ENCODE results near the gene NQO1. TPM values are rescaled to one million over a fixed set of nuclear protein-coding genes. Genes with fewer than 3 reads are reported as not detected.

NQO1 gene
- polyA plus RNA-seq, 1 of the 3 experiments (the other 2 are of a cell fraction): 152 TPM

DNA sequence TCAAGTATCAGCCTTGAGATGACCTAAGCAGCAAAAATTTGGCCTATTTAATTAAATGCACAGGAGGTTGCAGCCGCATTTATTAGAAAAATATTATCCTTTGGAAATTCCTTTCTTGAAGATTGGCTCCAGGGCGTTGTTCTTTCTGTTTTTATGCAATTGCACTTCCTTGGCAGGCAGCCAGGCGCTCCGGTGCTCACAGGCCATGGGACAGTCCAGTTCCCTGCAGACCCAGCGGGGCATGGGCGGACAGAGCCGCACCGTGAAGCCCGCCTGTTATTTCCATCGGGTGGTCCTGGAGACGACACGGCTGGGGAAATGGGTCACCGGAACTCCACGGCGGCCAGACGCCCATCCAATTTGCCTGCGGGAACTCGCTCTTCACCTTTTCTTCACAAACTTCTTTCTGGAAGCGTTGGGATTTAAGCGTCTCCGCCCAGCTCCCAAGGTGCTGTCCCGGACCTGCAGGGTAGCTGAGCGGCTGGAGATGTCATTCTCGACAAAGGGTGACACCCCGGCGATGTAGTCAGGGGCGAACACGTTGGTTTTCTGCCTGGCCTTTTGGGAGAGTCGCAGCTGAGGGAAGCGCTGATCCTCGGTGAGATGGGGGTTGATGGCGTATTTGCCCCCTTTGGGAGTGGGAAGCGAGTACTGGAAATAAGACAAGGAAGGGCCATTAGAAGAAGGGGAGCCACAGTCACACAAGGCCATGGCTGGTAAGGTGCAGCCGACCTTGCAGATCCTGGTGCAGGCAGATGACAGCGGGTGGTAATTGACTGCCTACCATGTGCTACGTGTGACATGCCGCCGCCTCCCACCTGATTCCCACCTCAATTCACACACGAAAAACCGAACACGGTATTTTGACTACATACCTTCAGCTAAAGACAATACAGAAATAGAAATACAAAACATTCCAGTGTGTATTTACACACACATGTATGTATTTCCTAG is 15.9 kb upstream of the NQO1 start:
- Histone ChIP-seq H3K27ac (ENCODE audit: low read depth in 2 of 2, low read length in 1 of 2) (peak overlapping the region; percentile 12 to 15; a peak in 2 of 4 replicates), H3K4me2 (no peak overlapping the region; the same call in 1 of the 2 replicates), H3F3A (replicated peaks; ENCODE audit: insufficient read depth) (peaks cover 11% of the 10 kb centered on the region), H3K36me3 (replicated peaks in 1 of 2; ENCODE audit: control insufficient read depth in 1 of 2, insufficient read depth in 2 of 2, low read length in 1 of 2) (peaks cover 41 to 47% of the 10 kb centered on the region in 2 experiments), H4K20me1 (ENCODE audit: insufficient read depth) (no peaks in the 10 kb centered on the region), H3K4me1 (ENCODE audit: control insufficient read depth in 1 of 2, insufficient read depth in 2 of 2, low read depth in 1 of 2, low read length in 1 of 2) (no peaks in the 10 kb centered on the region; a peak in 1 of 4 replicates), H3K9me3 (no peaks in the 10 kb centered on the region), H3K4me3 (ENCODE audit: low read depth in 2 of 2, low read length in 1 of 2) (no peak overlapping the region), H3K9ac (no peak overlapping the region), H3K9me2 (no peaks in the 10 kb centered on the region), H3K27me3 (ENCODE audit: insufficient read depth) (no peaks in the 10 kb centered on the region), H2AFZ (ENCODE audit: low read depth) (no peak overlapping the region), H3K79me2 (ENCODE audit: insufficient read depth) (peaks cover 12% of the 10 kb centered on the region; the same call in 1 of the 2 replicates)
- DNase-seq: peak; percentile 52
- ChIA-PET POLR2A (interaction anchor here (1.0 to 1.6 kb wide), 3 partner anchors 12 to 16 kb away, joined by 3 to 6 read pairs (median 4); partner anchors contain the start of genes NOB1 and NQO1), CTCF (interaction anchor here (1.2 to 1.6 kb wide), 4 partner anchors 10 to 33 kb away, joined by 3 to 10 read pairs (median 4); partner anchors contain the start of gene NOB1)
- TF ChIP-seq NFIC (IDR thresholded peaks at IDR 0.05; ENCODE audit: borderline replicate concordance) (peak; percentile 48; the same call in 1 of the 2 replicates), RFX5 (IDR thresholded peaks at IDR 0.05; ENCODE audit: low read length) (no peak), TAF1 (IDR thresholded peaks at IDR 0.05; ENCODE audit: borderline replicate concordance, low read depth, low read length) (no peak)
- WGBS (ENCODE audit: low lambda C conversion rate): 81% methylated on average over 41 of the region's 41 CpGs

DNA sequence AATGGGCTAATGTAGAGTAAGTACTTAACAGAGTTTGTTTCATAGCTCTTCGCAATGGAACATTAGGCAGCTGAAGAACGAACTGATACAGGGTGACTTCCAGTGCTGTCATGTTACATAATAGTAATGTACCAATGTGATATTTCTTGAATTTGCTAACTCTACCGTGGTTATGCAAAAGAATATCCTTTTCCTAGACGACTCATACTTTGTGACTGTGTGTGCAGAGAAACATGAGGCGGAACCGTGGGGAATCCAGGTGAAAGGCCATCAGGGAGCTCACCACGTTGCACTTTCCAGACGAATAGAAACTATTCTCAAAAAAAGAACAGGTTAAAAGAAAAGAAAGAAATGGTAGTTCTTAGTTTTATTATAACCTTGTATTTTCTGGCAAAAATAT is 15.2 kb upstream of the NQO1 start:
- POLR2A ChIA-PET: interaction anchor here (1.0 to 1.6 kb wide), 3 partner anchors 13 to 15 kb away, joined by 3 to 6 read pairs (median 4); partner anchors contain the start of genes NOB1 and NQO1
- H3K9ac ChIP-seq: no peak overlapping the region
- no peak overlapping the region for H2AFZ ChIP-seq (ENCODE audit: low read depth)
- no peak overlapping the region; the same call in 1 of the 2 replicates for H3K4me2 ChIP-seq
- H3F3A ChIP-seq (replicated peaks; ENCODE audit: insufficient read depth): peaks cover 11% of the 10 kb centered on the region
- H4K20me1 ChIP-seq (ENCODE audit: insufficient read depth): no peaks in the 10 kb centered on the region
- WGBS (ENCODE audit: low lambda C conversion rate): 64% methylated on average over 8 of the region's 8 CpGs
- CTCF ChIA-PET: interaction anchor here (1.2 to 1.6 kb wide), 4 partner anchors 9 to 33 kb away, joined by 3 to 10 read pairs (median 4); partner anchors contain the start of gene NOB1
- H3K4me3 ChIP-seq (ENCODE audit: low read depth in 2 of 2, low read length in 1 of 2): no peak overlapping the region
- no peaks in the 10 kb centered on the region for H3K9me2 ChIP-seq
- H3K79me2 ChIP-seq (ENCODE audit: insufficient read depth): peaks cover 10% of the 10 kb centered on the region; the same call in 1 of the 2 replicates
- peaks cover 37 to 47% of the 10 kb centered on the region in 2 experiments for H3K36me3 ChIP-seq (replicated peaks in 1 of 2; ENCODE audit: control insufficient read depth in 1 of 2, insufficient read depth in 2 of 2, low read length in 1 of 2)
- DNase-seq: no peak
- peak overlapping the region; percentile 12 to 15; a peak in 2 of 4 replicates for H3K27ac ChIP-seq (ENCODE audit: low read depth in 2 of 2, low read length in 1 of 2)
- no peaks in the 10 kb centered on the region for H3K27me3 ChIP-seq (ENCODE audit: insufficient read depth)
- no peaks in the 10 kb centered on the region; a peak in 1 of 4 replicates for H3K4me1 ChIP-seq (ENCODE audit: control insufficient read depth in 1 of 2, insufficient read depth in 2 of 2, low read depth in 1 of 2, low read length in 1 of 2)
- no peaks in the 10 kb centered on the region for H3K9me3 ChIP-seq
- no peak for TF ChIP-seq MXI1 (IDR thresholded peaks at IDR 0.05; ENCODE audit: low read depth, low read length)
- no peak for TF ChIP-seq EP300 (IDR thresholded peaks at IDR 0.05; ENCODE audit: borderline replicate concordance in 1 of 2, low read depth in 1 of 2, low read length in 1 of 2)
- no peak for TF ChIP-seq YY1 (IDR thresholded peaks at IDR 0.05; ENCODE audit: low read depth)
- TF ChIP-seq, protein P1, sequence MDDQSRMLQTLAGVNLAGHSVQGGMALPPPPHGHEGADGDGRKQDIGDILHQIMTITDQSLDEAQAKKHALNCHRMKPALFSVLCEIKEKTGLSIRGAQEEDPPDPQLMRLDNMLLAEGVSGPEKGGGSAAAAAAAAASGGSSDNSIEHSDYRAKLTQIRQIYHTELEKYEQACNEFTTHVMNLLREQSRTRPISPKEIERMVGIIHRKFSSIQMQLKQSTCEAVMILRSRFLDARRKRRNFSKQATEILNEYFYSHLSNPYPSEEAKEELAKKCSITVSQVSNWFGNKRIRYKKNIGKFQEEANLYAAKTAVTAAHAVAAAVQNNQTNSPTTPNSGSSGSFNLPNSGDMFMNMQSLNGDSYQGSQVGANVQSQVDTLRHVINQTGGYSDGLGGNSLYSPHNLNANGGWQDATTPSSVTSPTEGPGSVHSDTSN (IDR thresholded peaks at IDR 0.05): no peak
- TF ChIP-seq CHD2 (IDR thresholded peaks at IDR 0.05; ENCODE audit: low read length, partially characterized antibody): no peak
- TF ChIP-seq, protein P2, sequence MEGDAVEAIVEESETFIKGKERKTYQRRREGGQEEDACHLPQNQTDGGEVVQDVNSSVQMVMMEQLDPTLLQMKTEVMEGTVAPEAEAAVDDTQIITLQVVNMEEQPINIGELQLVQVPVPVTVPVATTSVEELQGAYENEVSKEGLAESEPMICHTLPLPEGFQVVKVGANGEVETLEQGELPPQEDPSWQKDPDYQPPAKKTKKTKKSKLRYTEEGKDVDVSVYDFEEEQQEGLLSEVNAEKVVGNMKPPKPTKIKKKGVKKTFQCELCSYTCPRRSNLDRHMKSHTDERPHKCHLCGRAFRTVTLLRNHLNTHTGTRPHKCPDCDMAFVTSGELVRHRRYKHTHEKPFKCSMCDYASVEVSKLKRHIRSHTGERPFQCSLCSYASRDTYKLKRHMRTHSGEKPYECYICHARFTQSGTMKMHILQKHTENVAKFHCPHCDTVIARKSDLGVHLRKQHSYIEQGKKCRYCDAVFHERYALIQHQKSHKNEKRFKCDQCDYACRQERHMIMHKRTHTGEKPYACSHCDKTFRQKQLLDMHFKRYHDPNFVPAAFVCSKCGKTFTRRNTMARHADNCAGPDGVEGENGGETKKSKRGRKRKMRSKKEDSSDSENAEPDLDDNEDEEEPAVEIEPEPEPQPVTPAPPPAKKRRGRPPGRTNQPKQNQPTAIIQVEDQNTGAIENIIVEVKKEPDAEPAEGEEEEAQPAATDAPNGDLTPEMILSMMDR (IDR thresholded peaks at IDR 0.05): no peak
- TF ChIP-seq RXRA (IDR thresholded peaks at IDR 0.05; ENCODE audit: borderline replicate concordance, low read depth): no peak
- no peak for TF ChIP-seq REST (IDR thresholded peaks at IDR 0.05; ENCODE audit: low read depth, low read length)
- no peak for TF ChIP-seq JUND (IDR thresholded peaks at IDR 0.05)
- TF ChIP-seq TEAD4 (IDR thresholded peaks at IDR 0.05; ENCODE audit: borderline replicate concordance, insufficient read depth): no peak
- no peak for TF ChIP-seq TCF12 (IDR thresholded peaks at IDR 0.05)
- no peak for TF ChIP-seq FOXJ3 (CRISPR knock-in tag; IDR thresholded peaks at IDR 0.05)
- TF ChIP-seq USF1 (IDR thresholded peaks at IDR 0.05; ENCODE audit: borderline replicate concordance, low read depth): no peak
- TF ChIP-seq, protein P3, sequence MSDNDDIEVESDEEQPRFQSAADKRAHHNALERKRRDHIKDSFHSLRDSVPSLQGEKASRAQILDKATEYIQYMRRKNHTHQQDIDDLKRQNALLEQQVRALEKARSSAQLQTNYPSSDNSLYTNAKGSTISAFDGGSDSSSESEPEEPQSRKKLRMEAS (IDR thresholded peaks at IDR 0.05; ENCODE audit: low read depth): no peak
- TF ChIP-seq FOSL2 (IDR thresholded peaks at IDR 0.05; ENCODE audit: borderline replicate concordance, low read depth): no peak
